Measurements from ENCODE around the gene CHEK1. TPM values are rescaled to one million over a fixed set of nuclear protein-coding genes. Genes with fewer than 3 reads are reported as not detected.

The CHEK1 gene
- total RNA-seq = 24.6 and 30.5 TPM in 2 replicates

DNA sequence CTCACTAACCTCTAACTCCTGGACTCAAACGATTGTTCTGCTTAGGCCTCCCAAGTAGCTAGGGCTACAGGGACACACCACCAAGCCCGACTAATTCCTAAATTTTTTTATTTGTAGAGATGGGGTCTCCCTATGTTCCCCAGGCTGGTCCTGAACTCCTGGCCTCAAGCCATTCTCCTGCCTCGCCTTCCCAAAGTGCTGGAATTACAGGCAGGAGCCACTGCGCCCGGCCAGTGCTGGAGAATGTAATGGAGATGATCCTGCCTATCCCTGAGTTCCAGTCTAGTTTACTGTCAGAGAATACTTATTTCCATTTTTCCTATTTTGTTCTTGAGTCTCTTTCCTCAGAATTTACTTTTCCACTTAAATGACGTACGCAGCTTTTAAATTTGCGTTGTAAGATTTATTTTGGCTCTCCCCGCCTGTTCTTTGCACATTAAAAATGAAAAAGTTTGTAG is at the start of gene CHEK1:
CHEK1 (plus strand) TSS at position 408 of the 458 bp plus-strand sequence. CDS start 1,606 bp downstream, outside the sequence.

GRCh38 chr11:125592305-125593113 is 32.5 kb upstream of the CHEK1 start, which contains the start of gene STT3A:
Gene STT3A, plus strand, starts transcription at chr11:125592852. Its CDS starts 3,064 bp downstream, at chr11:125595916.

DNA sequence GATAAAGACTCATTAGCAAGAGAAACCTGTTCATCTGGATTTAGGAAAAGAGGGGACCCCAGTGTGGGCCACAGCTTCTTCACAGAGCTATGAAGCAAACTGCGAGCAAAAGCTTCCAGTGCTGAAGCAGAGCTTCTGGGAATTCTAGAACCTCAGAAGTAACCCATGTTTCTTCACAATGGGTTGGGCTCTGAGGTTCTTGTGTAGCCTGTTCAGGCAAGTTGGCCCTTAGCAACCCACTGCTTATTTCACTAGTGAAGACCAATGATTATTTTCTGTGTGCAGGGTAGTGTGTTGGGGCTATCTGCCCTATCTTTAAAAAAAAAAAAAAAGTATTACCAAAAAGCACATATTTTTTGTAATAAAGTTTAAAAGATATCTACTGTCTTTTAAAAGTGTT is 55.8 kb downstream of the CHEK1 start, which contains the start of gene ACRV1:
ACRV1 (minus strand) TSS at position 101 of the 400 bp plus-strand sequence; CDS start at position 34, 67 bp downstream.

Other genes with a start within 250 kb of the CHEK1 start
- 134 and 138 TPM in 2 replicates for gene FEZ1, start 128.9 kb upstream of the CHEK1 start, total RNA-seq
- 91.4 and 92.1 TPM in 2 replicates for gene EI24, start 55.7 kb upstream of the CHEK1 start, total RNA-seq
- 248 and 313 TPM in 2 replicates for gene STT3A, start 32.3 kb upstream of the CHEK1 start, total RNA-seq
- not detected in 2 replicates for gene ACRV1, start 55.7 kb downstream of the CHEK1 start, total RNA-seq
- not detected in 2 replicates for gene PATE1, start 121.1 kb downstream of the CHEK1 start, total RNA-seq
- 0.13 and 0.44 TPM in 2 replicates for gene PATE2, start 153.7 kb downstream of the CHEK1 start, total RNA-seq
- gene PATE3, start 163.0 kb downstream of the CHEK1 start, total RNA-seq = not detected in 2 replicates
- gene PATE4, start 208.2 kb downstream of the CHEK1 start, total RNA-seq = not detected in 2 replicates

Data from aortic smooth muscle cell (primary cell).